Measurements from ENCODE around the gene EHMT1.

- TF ChIP-seq POLR2A (IDR thresholded peaks at IDR 0.05; ENCODE audit: low read depth, low read length): no peak
- no peak for TF ChIP-seq TAF1 (IDR thresholded peaks at IDR 0.05; ENCODE audit: borderline replicate concordance, low read depth, low read length)
- TF ChIP-seq POLR2AphosphoS5 (IDR thresholded peaks at IDR 0.05; ENCODE audit: low read depth, low read length): no peak
Observed at GRCh38 chr9:137679249-137679648, 60.4 kb downstream of the EHMT1 start.
